Esophagus muscularis mucosa (tissue), 4 donors: ENCODE data around the gene FSCN2. TPM values are rescaled to one million over a fixed set of nuclear protein-coding genes. Genes with fewer than 3 reads are reported as not detected.

Source experiments
- DNase-seq: peaks from one replicate; pipeline ENCODE4 v3.0.0-alpha.2; 2017; ENCODE audit errors: extremely low spot score
- H3K27ac ChIP-seq, 4 donors: fragments of 200-600 bp; sonication (generic); replicated peaks in 1 of 4; 1 replicate in 3 of 4; 2 replicates in 1 of 4; pipeline ENCODE4 v1.5.1; 2016 to 2019; ENCODE audit warnings: mild to moderate bottlenecking in 1 of 4
- H3K27me3 ChIP-seq, 4 donors: fragments of 200-600 bp; sonication (generic); one replicate each; pipeline versions ENCODE4 v1.5.1 to v1.6.0; 2016 to 2019
- H3K36me3 ChIP-seq, 4 donors: fragments of 200-600 bp; sonication (generic); one replicate each; pipeline ENCODE4 v1.5.1; 2016 to 2019
- H3K4me1 ChIP-seq, 4 donors: fragments of 200-600 bp; sonication (generic); one replicate each; pipeline ENCODE4 v1.5.1; 2016 to 2019
- H3K4me3 ChIP-seq, 4 donors: fragments of 200-600 bp; sonication (generic); 1 replicate in 2 of 4; 2 replicates in 2 of 4; pipeline ENCODE4 v1.5.1; 2016 to 2019; ENCODE audit warnings: mild to moderate bottlenecking in 4 of 4, moderate library complexity in 1 of 4
- H3K9me3 ChIP-seq, 4 donors: fragments of 200-600 bp; sonication (generic); 1 replicate in 3 of 4; 2 replicates in 1 of 4; pipeline ENCODE4 v1.5.1; 2016 to 2019
- CTCF ChIP-seq, 3 experiments: fragments of 200-600 bp in 2 of 3; fragments of 450-650 bp in 1 of 3; sonication (generic) in 2 of 3; IDR thresholded peaks; one replicate each; pipeline ENCODE4 v1.5.1; 2017 to 2019; ENCODE audit warnings: antibody characterized with exemption in 3 of 3, mild to moderate bottlenecking in 2 of 3, moderate library complexity in 1 of 3
- EP300 ChIP-seq: sonication (generic); formaldehyde crosslinking; IDR thresholded peaks from one replicate; pipeline ENCODE4 v1.6.1; 2017; ENCODE audit warnings: antibody characterized with exemption
- POLR2A ChIP-seq: fragments of 450-650 bp; IDR thresholded peaks from one replicate; pipeline ENCODE4 v1.6.1; 2017; ENCODE audit warnings: antibody characterized with exemption, moderate library complexity, mild to moderate bottlenecking, low read depth
- POLR2AphosphoS5 ChIP-seq, 2 donors: sonication (generic); formaldehyde crosslinking; IDR thresholded peaks; one replicate each; pipeline ENCODE4 v1.6.1; 2017; ENCODE audit warnings: antibody characterized with exemption in 2 of 2
- WGBS: methylation state at CpG from one replicate; pipeline ENCODE4 v1.1.5; 2018; 5-methylcytosine and 5-hydroxymethylcytosine counted together
- intact Hi-C: fragments of 100-400 bp; cut with DNase I; formaldehyde crosslinking; loops from one replicate; pipeline ENCODE4 v1.15.1; 2023
- total RNA-seq, 4 donors: library from RNA; depleted of rRNA; stranded (reverse); fragments of >200 nt; gene quantifications; one replicate each; pipeline versions ENCODE4 v1.1.0 to v1.2.1, GENCODE V29; 2016

FSCN2 gene
- total RNA-seq, 4 donors from 2014 or later = 1.2 to 2.4 (median 1.7) TPM

- H3K27me3 ChIP-seq = no peaks in the 10 kb centered on the region
- TF ChIP-seq EP300 = no peak
- TF ChIP-seq CTCF (IDR thresholded peaks at IDR 0.05) = no peak
- TF ChIP-seq POLR2A = no peak
- TF ChIP-seq POLR2AphosphoS5 (IDR thresholded peaks at IDR 0.05) = no peak
- 0% methylated on average over 12 of the region's 19 CpGs for WGBS
- H3K36me3 ChIP-seq = peaks cover 24 to 51% (median 46%) of the 10 kb centered on the region in 4 donors
- H3K4me3 ChIP-seq = peak overlapping the region; percentile 70 to 92 (median 80)
- peak overlapping the region; percentile 72 to 88 (median 82) for H3K27ac ChIP-seq
- peak; percentile 97 for DNase-seq
- peaks cover 24 to 40% (median 35%) of the 10 kb centered on the region in 4 donors for H3K4me1 ChIP-seq
- intact Hi-C loops = loop anchor here (5.0 kb wide), 1 partner anchor 36 kb away; no protein-coding TSS in a partner anchor
- H3K9me3 ChIP-seq = no peaks in the 10 kb centered on the region
Observed at GRCh38 chr17:81553018-81553615, 24.9 kb downstream of the FSCN2 start.

- H3K27ac ChIP-seq = peak overlapping the region; percentile 72 to 88 (median 82)
- 40% methylated on average over 22 of the region's 24 CpGs for WGBS
- intact Hi-C loops = loop anchor here (5.0 kb wide), 1 partner anchor 36 kb away; no protein-coding TSS in a partner anchor
Observed at GRCh38 chr17:81553616-81554181, 25.5 kb downstream of the FSCN2 start.

GRCh38 chr17:81556175-81556691 is 28.1 kb downstream of the FSCN2 start:
- no peaks in the 10 kb centered on the region for H3K27me3 ChIP-seq
- peaks cover 35 to 55% (median 50%) of the 10 kb centered on the region in 4 donors for H3K36me3 ChIP-seq
- no peak for DNase-seq
- peaks cover 17 to 30% (median 21%) of the 10 kb centered on the region in 4 donors for H3K4me1 ChIP-seq
- intact Hi-C loops = no loop called here
- 98% methylated on average over 7 of the region's 9 CpGs for WGBS
- H3K9me3 ChIP-seq = no peaks in the 10 kb centered on the region
- no peak overlapping the region for H3K4me3 ChIP-seq
- no peak for TF ChIP-seq POLR2A
- no peak for TF ChIP-seq CTCF (IDR thresholded peaks at IDR 0.05)
- no peak for TF ChIP-seq EP300
- no peak for TF ChIP-seq POLR2AphosphoS5 (IDR thresholded peaks at IDR 0.05)
- no peak overlapping the region for H3K27ac ChIP-seq

More at GRCh38 chr17:81553616-81554181, 25.5 kb downstream of the FSCN2 start:
- DNase-seq = no peak
- TF ChIP-seq POLR2A (peak; percentile 27), POLR2AphosphoS5 (IDR thresholded peaks at IDR 0.05) (no peak)
- Histone ChIP-seq H3K9me3 (no peaks in the 10 kb centered on the region), H3K4me3 (peak overlapping the region; percentile 70 to 92 (median 80)), H3K27me3 (no peaks in the 10 kb centered on the region), H3K36me3 (peaks cover 26 to 51% (median 46%) of the 10 kb centered on the region in 4 donors), H3K4me1 (peaks cover 24 to 40% (median 35%) of the 10 kb centered on the region in 4 donors)

- intact Hi-C loops = no loop called here
- TF ChIP-seq EP300 = no peak
- no peak for TF ChIP-seq POLR2A
- no peak for TF ChIP-seq CTCF (IDR thresholded peaks at IDR 0.05)
- TF ChIP-seq POLR2AphosphoS5 (IDR thresholded peaks at IDR 0.05) = no peak
Observed at GRCh38 chr17:81556863-81557262, 28.7 kb downstream of the FSCN2 start.

More at GRCh38 chr17:81556863-81557262, 28.7 kb downstream of the FSCN2 start:
- Histone ChIP-seq H3K27me3 (no peaks in the 10 kb centered on the region), H3K36me3 (peaks cover 37 to 61% (median 56%) of the 10 kb centered on the region in 4 donors), H3K9me3 (no peaks in the 10 kb centered on the region), H3K27ac (no peak overlapping the region), H3K4me1 (peaks cover 13 to 25% (median 15%) of the 10 kb centered on the region in 4 donors), H3K4me3 (no peak overlapping the region)
- 89% methylated on average over 5 of the region's 6 CpGs for WGBS
- no peak for DNase-seq
